ENCODE measurements around the gene ADAMTSL3. TPM values are rescaled to one million over a fixed set of nuclear protein-coding genes. Genes with fewer than 3 reads are reported as not detected.

Gene ADAMTSL3
- total and polyA plus RNA-seq, 2 experiments from 2014 or later, result 0.61 to 0.87 TPM

- Histone ChIP-seq H3K27me3 (ENCODE audit: insufficient read depth) (no peaks in the 10 kb centered on the region), H3K4me2 (no peak overlapping the region), H3K4me1 (ENCODE audit: insufficient read depth) (no peaks in the 10 kb centered on the region), H3K79me2 (replicated peaks; ENCODE audit: insufficient read depth) (no peaks in the 10 kb centered on the region), H3K9me2 (ENCODE audit: insufficient read depth) (no peaks in the 10 kb centered on the region), H3K27ac (ENCODE audit: low read depth) (no peak overlapping the region), H3K36me3 (ENCODE audit: insufficient read depth) (no peaks in the 10 kb centered on the region), H2AFZ (no peak overlapping the region), H3F3A (replicated peaks; ENCODE audit: low read depth) (no peaks in the 10 kb centered on the region), H3K4me3 (no peak overlapping the region), H4K20me1 (replicated peaks; ENCODE audit: insufficient read depth) (no peaks in the 10 kb centered on the region)
- H3K27ac Mint-ChIP-seq, result no peak overlapping the region
- H3K4me1 Mint-ChIP-seq, result no peaks in the 10 kb centered on the region
- no peak for TF ChIP-seq POLR2AphosphoS5 (IDR thresholded peaks at IDR 0.05; ENCODE audit: low read depth)
- TF ChIP-seq CREB1 (CRISPR knock-in tag; IDR thresholded peaks at IDR 0.05; ENCODE audit: low read depth), result no peak
- no peak for TF ChIP-seq ZNF114 (CRISPR knock-in tag; IDR thresholded peaks at IDR 0.05)
- no peak for TF ChIP-seq STAT1 (IDR thresholded peaks at IDR 0.05; ENCODE audit: unreplicated experiment)
- H3K36me3 Mint-ChIP-seq (ENCODE audit: low read depth), result no peaks in the 10 kb centered on the region
- no peak overlapping the region for H3K4me3 Mint-ChIP-seq
- no peak for DNase-seq (ENCODE audit: low spot score)
- peaks cover 2% of the 10 kb centered on the region for H3K27me3 Mint-ChIP-seq (ENCODE audit: insufficient read depth, low read depth, poor library complexity)
- ATAC-seq, result no peak
- H3K9me3 Mint-ChIP-seq, result no peaks in the 10 kb centered on the region
These were observed 115.6 kb downstream of the ADAMTSL3 start for GRCh38 chr15:83769411-83769999.

- no peak overlapping the region for H3K4me3 Mint-ChIP-seq
- TF ChIP-seq JUNB (IDR thresholded peaks at IDR 0.05; ENCODE audit: unreplicated experiment) (no peak), ZNF462 (CRISPR knock-in tag; IDR thresholded peaks at IDR 0.05) (no peak), EZH2phosphoT487 (IDR thresholded peaks at IDR 0.05; ENCODE audit: unreplicated experiment) (no peak), CREB1 (CRISPR knock-in tag; IDR thresholded peaks at IDR 0.05; ENCODE audit: low read depth) (no peak), POLR2AphosphoS5 (IDR thresholded peaks at IDR 0.05; ENCODE audit: low read depth) (no peak), CTCF (conservative IDR thresholded peaks at IDR 0.05; ENCODE audit: low read depth in 2 of 2) (no peak), REST (IDR thresholded peaks at IDR 0.05; ENCODE audit: unreplicated experiment) (no peak), EZH2 (IDR thresholded peaks at IDR 0.05; ENCODE audit: low read depth, unreplicated experiment) (no peak)
These were observed 121.8 kb downstream of the ADAMTSL3 start for GRCh38 chr15:83775738-83776137.

More at GRCh38 chr15:83775738-83776137, 121.8 kb downstream of the ADAMTSL3 start:
- Histone ChIP-seq H3K79me2 (replicated peaks; ENCODE audit: insufficient read depth) (no peaks in the 10 kb centered on the region), H2AFZ (no peak overlapping the region), H3K27me3 (ENCODE audit: insufficient read depth) (no peaks in the 10 kb centered on the region), H3K36me3 (ENCODE audit: insufficient read depth) (no peaks in the 10 kb centered on the region), H3K9me2 (ENCODE audit: insufficient read depth) (peaks cover 8% of the 10 kb centered on the region; the same call in 1 of the 2 replicates), H3K4me2 (no peak overlapping the region), H3F3A (replicated peaks; ENCODE audit: low read depth) (no peaks in the 10 kb centered on the region), H3K4me1 (ENCODE audit: insufficient read depth) (no peaks in the 10 kb centered on the region), H3K27ac (ENCODE audit: low read depth) (no peak overlapping the region), H4K20me1 (replicated peaks; ENCODE audit: insufficient read depth) (no peaks in the 10 kb centered on the region), H3K4me3 (no peak overlapping the region)
- no peaks in the 10 kb centered on the region; the same call in 2 of the 3 replicates for H3K9me3 Mint-ChIP-seq
- H3K27me3 Mint-ChIP-seq (ENCODE audit: insufficient read depth, low read depth, poor library complexity), result peaks cover 2% of the 10 kb centered on the region
- ATAC-seq (no peak), DNase-seq (ENCODE audit: low spot score) (peak; percentile 5)
- H3K4me1 Mint-ChIP-seq, result no peaks in the 10 kb centered on the region
- H3K27ac Mint-ChIP-seq, result no peak overlapping the region
- 0 out of 3 replicates have a peak, but pooled peaks cover 2% of the 10 kb centered on the region for H3K36me3 Mint-ChIP-seq (ENCODE audit: low read depth)
